HG03196 (cell line): ENCODE data around the gene SUPT20HL1.

Source experiments
- ATAC-seq: cut with Tn5 transposase; IDR thresholded peaks from one replicate; pipeline ENCODE4 v1.9.1; 2021; ENCODE audit not compliant: unreplicated experiment

The SUPT20HL1 gene

DNA sequence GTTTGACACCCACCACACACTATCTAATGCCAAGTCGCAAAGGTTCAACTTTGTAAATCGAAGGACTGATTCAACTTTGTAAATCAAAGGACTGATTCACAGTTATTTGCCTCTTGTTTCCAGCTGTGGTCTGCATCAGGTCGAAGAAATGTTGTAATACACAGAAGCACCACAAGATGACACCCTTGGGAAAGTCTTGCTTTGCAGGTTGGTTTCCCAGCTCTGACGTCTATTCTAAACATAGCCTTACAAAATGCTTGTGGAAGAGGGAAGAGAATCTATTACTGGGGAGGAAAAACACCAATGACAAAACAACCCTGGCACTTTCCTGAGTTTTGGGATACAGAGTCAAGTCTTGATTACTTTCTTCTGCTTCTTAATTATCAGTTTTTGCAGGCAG, 35.3 kb downstream of the SUPT20HL1 start:
- ATAC-seq: peak; percentile 67

DNA sequence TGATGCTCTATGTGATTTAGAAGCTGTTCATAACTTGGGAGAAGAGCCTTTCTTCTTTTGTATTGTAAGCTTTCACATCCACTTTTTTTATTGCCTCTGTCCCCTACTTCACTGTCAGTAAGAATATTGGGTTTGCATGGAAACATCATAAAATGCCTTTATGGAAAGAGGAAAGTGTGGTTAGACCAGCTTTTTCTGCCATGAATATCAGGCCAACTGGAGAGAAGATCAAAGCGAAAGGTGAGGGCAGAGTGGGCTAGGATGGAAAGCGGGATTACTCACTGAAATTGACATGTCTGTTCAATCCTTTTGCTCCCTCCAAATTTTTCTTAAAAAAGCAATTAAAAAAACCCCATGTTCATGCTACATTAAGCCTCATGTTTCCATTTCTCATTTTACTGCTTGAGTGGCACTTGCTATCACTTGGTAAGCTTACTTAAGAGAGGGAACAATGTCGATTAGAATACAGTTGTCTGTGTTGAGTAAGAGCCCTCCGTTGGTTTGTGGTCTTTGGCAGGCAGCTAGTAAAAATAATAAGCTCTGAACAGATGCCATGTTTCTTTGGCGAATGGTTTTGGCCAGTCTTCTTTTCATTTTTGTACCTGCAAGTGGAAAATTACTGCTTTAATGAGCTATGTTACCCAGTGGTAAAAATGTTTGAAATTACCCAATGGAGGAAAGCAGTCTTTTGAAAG, 35.9 kb downstream of the SUPT20HL1 start:
- ATAC-seq: no peak

DNA sequence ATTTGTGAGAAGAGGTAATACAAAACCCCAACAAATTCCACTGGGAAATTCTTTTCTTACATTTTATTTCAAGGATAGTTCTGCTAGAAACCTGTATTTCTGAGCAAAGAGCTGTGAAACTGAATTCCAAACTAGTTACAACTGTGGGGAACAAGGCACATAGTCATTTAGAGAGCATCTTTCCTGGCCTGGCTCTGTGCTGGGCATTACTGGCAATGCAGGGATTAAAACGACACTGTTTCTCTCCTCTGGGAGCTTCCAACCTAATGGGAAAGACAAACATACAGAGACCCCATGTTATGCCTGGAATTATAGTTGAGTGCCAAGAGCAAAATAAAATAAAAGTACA, 36.5 kb downstream of the SUPT20HL1 start:
- ATAC-seq: no peak

DNA sequence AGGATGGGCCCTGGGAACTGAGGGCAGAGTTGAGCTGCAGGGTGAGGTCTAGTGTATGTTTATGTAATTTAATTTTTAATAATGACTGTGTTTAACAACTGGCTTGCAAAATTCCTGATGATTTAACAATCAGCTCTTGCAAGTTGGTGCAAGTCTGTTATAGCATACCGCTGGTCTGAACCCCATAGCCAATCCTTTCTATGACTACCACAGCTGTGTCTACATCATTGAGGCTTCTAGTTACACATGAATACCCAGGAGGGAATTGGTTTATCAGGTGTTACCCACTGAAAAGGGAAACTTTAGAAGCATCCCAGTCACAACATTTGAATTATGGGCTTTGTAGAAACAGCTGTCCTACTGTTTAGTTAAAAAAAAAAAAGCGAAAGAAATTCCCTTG, 38.3 kb downstream of the SUPT20HL1 start:
- ATAC-seq: no peak

DNA sequence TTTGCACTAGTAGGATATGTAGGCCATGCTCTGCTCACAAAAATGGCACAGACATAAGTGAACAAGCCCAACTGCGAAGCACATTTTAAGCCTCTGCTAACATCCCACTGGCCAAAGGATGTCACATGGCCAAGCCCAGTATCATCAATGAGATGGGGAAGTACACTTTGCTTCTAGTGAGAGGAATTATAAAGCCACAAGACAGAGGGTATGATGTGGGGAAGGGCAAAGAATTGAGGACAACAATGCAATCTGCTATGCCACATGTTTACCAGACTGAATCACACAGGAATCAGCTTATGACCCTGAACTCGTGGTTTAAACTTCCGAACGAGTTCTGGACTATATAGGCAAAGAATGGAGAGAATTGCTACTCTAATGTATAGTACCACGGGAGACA, 39.1 kb downstream of the SUPT20HL1 start:
- no peak for ATAC-seq

DNA sequence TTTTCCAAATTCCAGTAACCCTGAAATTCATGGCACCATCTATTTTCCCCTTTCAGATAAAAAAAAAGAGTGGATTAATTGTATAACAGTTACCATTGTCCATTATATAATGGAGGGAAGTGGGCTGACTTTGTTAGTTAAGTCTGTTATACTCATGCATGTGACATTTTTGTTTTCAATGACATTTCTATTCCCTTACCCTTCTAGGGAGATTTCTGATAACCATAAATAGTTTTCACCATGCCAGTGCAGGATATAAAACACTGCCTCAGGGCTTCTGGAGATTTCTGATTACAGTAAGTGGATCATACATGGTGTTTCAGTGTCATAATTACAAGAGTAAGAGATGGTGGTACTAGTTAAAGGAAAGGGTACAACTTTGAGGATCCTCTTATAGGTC, 45.5 kb downstream of the SUPT20HL1 start:
- ATAC-seq: no peak
